ENCODE data around the gene DCAF7.

- TF ChIP-seq CTCF (IDR thresholded peaks at IDR 0.05) (no peak), POLR2A (IDR thresholded peaks at IDR 0.05) (no peak), EP300 (IDR thresholded peaks at IDR 0.05) (no peak)
These were observed 81.3 kb downstream of the DCAF7 start for GRCh38 chr17:63631626-63632025.
